ENCODE data around the gene CPEB4. TPM values are rescaled to one million over a fixed set of nuclear protein-coding genes. Genes with fewer than 3 reads are reported as not detected.

The CPEB4 gene
- total RNA-seq, 1 donor from 2014 or later: 20.9 TPM

- TF ChIP-seq CTCF (IDR thresholded peaks at IDR 0.05; ENCODE audit: insufficient read depth, low read length, poor library complexity, severe bottlenecking): no peak
- DNase-seq (ENCODE audit: low read depth): no peak
- H3K36me3 ChIP-seq (ENCODE audit: control insufficient read depth, insufficient read depth, low read length): no peaks in the 10 kb centered on the region
- no peaks in the 10 kb centered on the region for H3K27me3 ChIP-seq (ENCODE audit: control insufficient read depth, insufficient read depth, low read length)
- H3K4me3 ChIP-seq (ENCODE audit: low read depth, low read length): no peak overlapping the region
These were observed 18.8 kb upstream of the CPEB4 start for GRCh38 chr5:173869316-173869715.

GRCh38 chr5:173872957-173873305 lies 15.2 kb upstream of the CPEB4 start:
- TF ChIP-seq CTCF (IDR thresholded peaks at IDR 0.05; ENCODE audit: insufficient read depth, low read length, poor library complexity, severe bottlenecking): no peak
- no peaks in the 10 kb centered on the region for H3K27me3 ChIP-seq (ENCODE audit: control insufficient read depth, insufficient read depth, low read length)
- no peak overlapping the region for H3K4me3 ChIP-seq (ENCODE audit: low read depth, low read length)
- no peaks in the 10 kb centered on the region for H3K36me3 ChIP-seq (ENCODE audit: control insufficient read depth, insufficient read depth, low read length)
- no peak for DNase-seq (ENCODE audit: low read depth)

- TF ChIP-seq CTCF (IDR thresholded peaks at IDR 0.05; ENCODE audit: insufficient read depth, low read length, poor library complexity, severe bottlenecking): no peak
- DNase-seq (ENCODE audit: low read depth): no peak
- Histone ChIP-seq H3K4me3 (ENCODE audit: low read depth, low read length) (no peak overlapping the region), H3K27me3 (ENCODE audit: control insufficient read depth, insufficient read depth, low read length) (no peaks in the 10 kb centered on the region), H3K36me3 (ENCODE audit: control insufficient read depth, insufficient read depth, low read length) (no peaks in the 10 kb centered on the region)
These were observed 14.7 kb upstream of the CPEB4 start for GRCh38 chr5:173873306-173873922.

DNA sequence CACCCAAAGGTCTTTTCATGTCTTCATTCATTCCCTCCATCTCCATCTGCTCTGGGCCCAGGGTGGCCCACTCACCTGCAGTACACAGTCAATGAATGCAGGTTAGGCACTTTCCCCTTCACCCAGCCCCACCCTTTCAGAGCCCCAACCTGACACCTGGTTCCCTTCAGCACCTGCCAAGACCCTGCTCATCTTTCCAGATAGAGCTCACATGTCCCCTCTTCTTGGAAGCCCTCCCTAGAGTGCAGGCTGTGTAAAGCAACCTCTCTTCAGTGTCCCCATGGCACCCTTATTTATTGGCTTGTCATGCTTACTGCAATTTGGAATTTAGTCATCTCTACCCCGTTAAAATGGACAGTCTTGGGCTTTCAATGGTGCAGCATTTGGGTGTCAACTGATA lies 13.0 kb upstream of the CPEB4 start:
- Histone ChIP-seq H3K36me3 (ENCODE audit: control insufficient read depth, insufficient read depth, low read length) (no peaks in the 10 kb centered on the region), H3K4me3 (ENCODE audit: low read depth, low read length) (no peak overlapping the region), H3K27me3 (ENCODE audit: control insufficient read depth, insufficient read depth, low read length) (no peaks in the 10 kb centered on the region)
- DNase-seq (ENCODE audit: low read depth): no peak
- no peak for TF ChIP-seq CTCF (IDR thresholded peaks at IDR 0.05; ENCODE audit: insufficient read depth, low read length, poor library complexity, severe bottlenecking)

DNA sequence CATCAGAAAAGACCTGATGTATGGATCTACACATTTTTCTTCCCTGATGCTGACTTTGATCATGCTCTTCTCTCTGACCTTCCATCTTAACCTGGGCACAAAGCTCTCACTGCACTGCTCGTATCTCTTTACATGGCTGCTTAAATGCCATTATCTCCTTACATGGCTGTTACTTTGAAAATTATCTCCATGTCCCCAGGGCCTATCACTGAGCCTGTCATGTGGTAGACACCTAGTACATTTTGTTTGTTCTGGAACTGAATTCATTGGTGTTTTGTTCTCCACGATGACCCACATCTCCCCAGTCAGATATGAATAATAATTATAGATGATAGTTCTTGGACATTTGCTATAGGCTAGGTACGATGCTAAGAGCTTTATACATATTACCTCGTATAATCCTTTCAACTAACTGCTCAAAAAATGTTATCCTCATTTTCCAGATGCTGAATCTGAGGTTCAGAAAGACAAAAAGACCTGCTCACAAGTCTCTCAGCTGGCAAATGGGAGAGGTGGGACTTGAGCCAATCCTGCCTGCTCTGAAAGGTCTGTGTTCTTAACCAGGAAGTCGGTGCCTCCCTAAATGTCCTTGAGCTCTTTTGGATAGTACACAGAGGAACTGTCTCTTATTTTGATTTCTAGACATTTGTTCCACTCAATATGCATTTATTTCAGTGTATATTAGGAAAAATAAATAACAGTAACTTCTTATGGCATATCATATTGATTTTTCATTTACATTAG lies 9.8 kb upstream of the CPEB4 start:
- TF ChIP-seq CTCF (IDR thresholded peaks at IDR 0.05; ENCODE audit: insufficient read depth, low read length, poor library complexity, severe bottlenecking): no peak
- no peak for DNase-seq (ENCODE audit: low read depth)
- H3K36me3 ChIP-seq (ENCODE audit: control insufficient read depth, insufficient read depth, low read length): no peaks in the 10 kb centered on the region
- H3K4me3 ChIP-seq (ENCODE audit: low read depth, low read length): no peak overlapping the region
- no peaks in the 10 kb centered on the region for H3K27me3 ChIP-seq (ENCODE audit: control insufficient read depth, insufficient read depth, low read length)

All from kidney epithelial cell (primary cell).